ENCODE results near the gene FADS3. TPM values are rescaled to one million over a fixed set of nuclear protein-coding genes. Genes with fewer than 3 reads are reported as not detected.
A peak's percentile ranks its signal among the peaks of the same experiment; 100 is the strongest.

FADS3 gene
- total and polyA plus RNA-seq, 9 of the 15 experiments (the other 6 are each of a cell fraction or from before 2014, with no cell fraction given): 0.97 to 148 (median 92.7) TPM

- H3K27me3 ChIP-seq (ENCODE audit: control insufficient read depth in 2 of 2, insufficient read depth in 2 of 2, low read length in 2 of 2): no peaks in the 10 kb centered on the region
- POLR2A ChIA-PET: interaction anchor here (0.6 to 1.1 kb wide), 5 partner anchors 15 to 506 kb away, joined by 3 to 4 read pairs (median 3); no protein-coding TSS in a partner anchor
- FAIRE-seq (no peak), ATAC-seq (no peak), DNase-seq (ENCODE audit: extremely low read depth in 1 of 4, low spot score in 3 of 4) (peak; percentile 61 to 72 (median 66))
- H3K9ac ChIP-seq (ENCODE audit: insufficient read depth in 1 of 2, low read depth in 2 of 2, low read length in 2 of 2): peak overlapping the region; percentile 20 to 84; a peak in 3 of 4 replicates
- peak overlapping the region; percentile 43; the same call in 2 of the 3 replicates for H3K27ac ChIP-seq (ENCODE audit: extremely low read depth, low read depth, low read length)
- H3K79me2 ChIP-seq (ENCODE audit: control insufficient read depth, insufficient read depth, low read length): 0 out of 3 replicates have a peak, but pooled peaks cover 3% of the 10 kb centered on the region
- H3K9me3 ChIP-seq (replicated peaks; ENCODE audit: control insufficient read depth, insufficient read depth, low read depth, low read length): no peaks in the 10 kb centered on the region
- H3K36me3 ChIP-seq (ENCODE audit: control insufficient read depth, insufficient read depth, low read length): no peaks in the 10 kb centered on the region
- in situ Hi-C loops (cut with MboI): no loop called here
- peak overlapping the region; percentile 37 for H2AFZ ChIP-seq (ENCODE audit: low read depth, low read length)
- H4K20me1 ChIP-seq (replicated peaks; ENCODE audit: control insufficient read depth, insufficient read depth, low read length): no peaks in the 10 kb centered on the region
- 54% methylated on average over 17 of the region's 18 CpGs for whole genome bisulfite sequencing (ENCODE audit: insufficient coverage, low coverage, missing lambda C conversion rate)
- H3K4me1 ChIP-seq (replicated peaks in 1 of 2; ENCODE audit: control insufficient read depth in 2 of 2, insufficient read depth in 2 of 2, low read length in 2 of 2): peaks cover 47 to 81% of the 10 kb centered on the region in 2 experiments
- no peak overlapping the region for H3K4me2 ChIP-seq (ENCODE audit: insufficient read depth, low read length)
- no TSS peak for BruUV-seq (replicated peaks)
- H3K9me1 ChIP-seq (ENCODE audit: control insufficient read depth, insufficient read depth, low read length): no peaks in the 10 kb centered on the region
- no peak overlapping the region for H3K4me3 ChIP-seq
- intact Hi-C loops (cut with micrococcal nuclease): no loop called here
- CTCF ChIA-PET (ENCODE audit: low intra/inter-chr PET ratio): no interaction called here
- TF ChIP-seq TEAD1 (CRISPR knock-in tag; IDR thresholded peaks at IDR 0.05) (0 out of 4 replicates have a peak, but pooled peaks of 1 of the 2 experiments have one; percentile 24), VEZF1 (CRISPR knock-in tag; IDR thresholded peaks at IDR 0.05) (peak; percentile 49; the same call in 1 of the 2 replicates), TEAD4 (IDR thresholded peaks at IDR 0.05; ENCODE audit: low read length) (no peak), TEAD4 (CRISPR knock-in tag; IDR thresholded peaks at IDR 0.05; ENCODE audit: borderline replicate concordance) (no peak), POLR2G (IDR thresholded peaks at IDR 0.05; ENCODE audit: low read depth, low read length) (0 out of 2 replicates have a peak, but pooled peaks have one; percentile 25), TEAD2 (tag; IDR thresholded peaks at IDR 0.05) (no peak), DPF2 (IDR thresholded peaks at IDR 0.05) (no peak), RBFOX2 (IDR thresholded peaks at IDR 0.05; ENCODE audit: low read depth, low read length) (0 out of 2 replicates have a peak, but pooled peaks have one; percentile 29), XRCC4 (IDR thresholded peaks at IDR 0.05; ENCODE audit: extremely low read depth, insufficient read depth, insufficient read length) (no peak), HNRNPH1 (optimal IDR thresholded peaks at IDR 0.05; ENCODE audit: low read depth, low read length) (no peak), ZNF592 (IDR thresholded peaks at IDR 0.05) (peak; percentile 80), ERF (CRISPR knock-in tag; IDR thresholded peaks at IDR 0.05) (no peak)
Measured at GRCh38 chr11:61866231-61866957, 25.0 kb downstream of the FADS3 start.

Data from K562 (cell line).